Measurements from ENCODE around the gene PCDHGB2. TPM values are rescaled to one million over a fixed set of nuclear protein-coding genes. Genes with fewer than 3 reads are reported as not detected.
"Not testable (repeated sequence)": the region's sequence is repeated elsewhere in the genome, so short reads cannot be mapped to it uniquely, and the experiment has no call there.

Gene PCDHGB2
- total RNA-seq, 1 donor from 2014 or later: 0.59 TPM

- Mint-ChIP-seq H3K27me3 (ENCODE audit: unreplicated experiment) (no peaks in the 10 kb centered on the region), H3K4me1 (ENCODE audit: unreplicated experiment) (no peaks in the 10 kb centered on the region), H3K4me3 (ENCODE audit: unreplicated experiment) (no peak within 1 kb of the TSS), H3K27ac (ENCODE audit: unreplicated experiment) (no peak within 1 kb of the TSS), H3K36me3 (ENCODE audit: unreplicated experiment) (no peaks in the 10 kb centered on the region), H3K9me3 (ENCODE audit: unreplicated experiment) (peaks cover 28% of the 10 kb centered on the region)
- TF ChIP-seq CTCF (IDR thresholded peaks at IDR 0.05): no peak
- no peak for DNase-seq (ENCODE audit: extremely low spot score, unreplicated experiment)
These were observed 22.9 kb downstream of the PCDHGB2 start, which contains the start of gene PCDHGA7 for GRCh38 chr5:141382469-141383294. TSS of gene PCDHGA7 (plus strand) at chr5:141382742. CDS start at chr5:141382900, 158 bp downstream.

DNA sequence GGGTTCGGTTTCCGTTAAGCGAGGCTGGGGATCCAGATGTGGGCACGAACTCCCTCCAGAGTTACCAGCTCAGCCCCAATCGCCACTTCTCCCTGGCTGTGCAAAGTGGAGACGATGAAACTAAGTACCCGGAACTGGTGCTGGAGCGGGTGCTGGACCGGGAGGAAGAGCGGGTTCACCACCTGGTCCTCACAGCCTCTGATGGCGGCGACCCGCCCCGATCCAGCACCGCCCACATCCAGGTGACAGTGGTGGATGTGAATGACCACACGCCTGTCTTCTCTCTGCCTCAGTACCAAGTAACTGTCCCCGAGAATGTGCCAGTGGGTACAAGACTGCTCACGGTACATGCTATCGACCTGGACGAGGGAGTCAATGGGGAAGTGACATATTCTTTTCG, 23.6 kb downstream of the PCDHGB2 start:
- Mint-ChIP-seq H3K27ac (ENCODE audit: unreplicated experiment) (no peak overlapping the region), H3K9me3 (ENCODE audit: unreplicated experiment) (peaks cover 30% of the 10 kb centered on the region), H3K4me1 (ENCODE audit: unreplicated experiment) (no peaks in the 10 kb centered on the region), H3K36me3 (ENCODE audit: unreplicated experiment) (peaks cover under 1% of the 10 kb centered on the region), H3K4me3 (ENCODE audit: unreplicated experiment) (no peak overlapping the region), H3K27me3 (ENCODE audit: unreplicated experiment) (no peaks in the 10 kb centered on the region)
- no peak for TF ChIP-seq CTCF (IDR thresholded peaks at IDR 0.05)
- DNase-seq (ENCODE audit: extremely low spot score, unreplicated experiment): no peak

GRCh38 chr5:141384471-141385267, 24.9 kb downstream of the PCDHGB2 start:
- peaks cover 3% of the 10 kb centered on the region for H3K36me3 Mint-ChIP-seq (ENCODE audit: unreplicated experiment)
- DNase-seq (ENCODE audit: extremely low spot score, unreplicated experiment): no peak
- H3K4me1 Mint-ChIP-seq (ENCODE audit: unreplicated experiment): no peaks in the 10 kb centered on the region
- no peak overlapping the region for H3K4me3 Mint-ChIP-seq (ENCODE audit: unreplicated experiment)
- no peak overlapping the region for H3K27ac Mint-ChIP-seq (ENCODE audit: unreplicated experiment)
- peaks cover 25% of the 10 kb centered on the region for H3K9me3 Mint-ChIP-seq (ENCODE audit: unreplicated experiment)
- TF ChIP-seq CTCF (IDR thresholded peaks at IDR 0.05): no peak
- H3K27me3 Mint-ChIP-seq (ENCODE audit: unreplicated experiment): no peaks in the 10 kb centered on the region

- H3K36me3 Mint-ChIP-seq (ENCODE audit: unreplicated experiment); H3K4me1 Mint-ChIP-seq (ENCODE audit: unreplicated experiment); DNase-seq (ENCODE audit: extremely low spot score, unreplicated experiment); H3K27me3 Mint-ChIP-seq (ENCODE audit: unreplicated experiment): not testable (repeated sequence)
- Mint-ChIP-seq H3K4me3 (ENCODE audit: unreplicated experiment) (peak within 1 kb of the TSS; percentile 64), H3K27ac (ENCODE audit: unreplicated experiment) (peak within 1 kb of the TSS; percentile 23), H3K9me3 (ENCODE audit: unreplicated experiment) (peaks cover 34% of the 10 kb centered on the region)
- TF ChIP-seq CTCF (IDR thresholded peaks at IDR 0.05): peak; percentile 46
These were observed 27.9 kb downstream of the PCDHGB2 start, which contains the start of gene PCDHGB4 for GRCh38 chr5:141387557-141388311. TSS of gene PCDHGB4 (plus strand) at chr5:141387698. CDS start at chr5:141387885, 187 bp downstream.
